AML-193 (cell line): Measurements from ENCODE around the gene PMVK.
A peak's percentile ranks its signal among the peaks of the same experiment; 100 is the strongest.

ENCODE experiments used
- DNase-seq, 2 experiments: peaks; one replicate each; lab custom pipeline; 2025; lab: John Stamatoyannopoulos, UW

PMVK gene

DNA sequence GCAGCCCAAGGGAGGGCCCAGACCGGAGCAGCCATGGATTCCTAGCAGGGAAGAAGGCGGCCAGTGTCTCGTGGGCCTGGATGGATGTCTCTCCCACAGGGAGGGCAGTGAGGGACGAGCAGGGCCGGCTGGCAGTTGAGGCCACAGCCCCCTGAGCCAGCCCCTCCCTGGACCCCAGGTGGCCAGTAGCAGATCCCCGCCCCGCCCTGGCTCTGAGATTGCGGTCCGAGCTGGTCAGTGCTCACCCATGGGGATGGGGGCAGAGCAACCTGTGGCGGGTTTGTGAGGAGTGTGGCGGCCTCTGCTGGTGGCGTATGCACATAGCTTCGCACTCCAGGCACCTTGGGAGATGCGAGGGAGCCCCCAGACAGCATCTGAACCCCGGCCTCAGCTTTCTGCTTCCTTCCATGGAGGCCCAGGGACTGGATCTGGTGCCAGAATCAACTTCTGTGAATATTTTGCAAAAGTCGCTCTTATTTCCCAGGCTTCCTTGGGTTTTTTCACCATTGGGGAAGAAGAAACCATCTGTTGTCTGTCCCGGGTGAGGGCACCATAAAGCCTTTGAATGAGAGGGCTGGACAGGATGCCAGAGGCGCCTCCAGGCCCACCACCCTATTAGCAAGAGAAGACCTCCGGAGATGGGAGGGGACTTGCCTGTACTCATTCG lies 58.0 kb downstream of the PMVK start:
- DNase-seq, result peak; percentile 29 to 50

DNA sequence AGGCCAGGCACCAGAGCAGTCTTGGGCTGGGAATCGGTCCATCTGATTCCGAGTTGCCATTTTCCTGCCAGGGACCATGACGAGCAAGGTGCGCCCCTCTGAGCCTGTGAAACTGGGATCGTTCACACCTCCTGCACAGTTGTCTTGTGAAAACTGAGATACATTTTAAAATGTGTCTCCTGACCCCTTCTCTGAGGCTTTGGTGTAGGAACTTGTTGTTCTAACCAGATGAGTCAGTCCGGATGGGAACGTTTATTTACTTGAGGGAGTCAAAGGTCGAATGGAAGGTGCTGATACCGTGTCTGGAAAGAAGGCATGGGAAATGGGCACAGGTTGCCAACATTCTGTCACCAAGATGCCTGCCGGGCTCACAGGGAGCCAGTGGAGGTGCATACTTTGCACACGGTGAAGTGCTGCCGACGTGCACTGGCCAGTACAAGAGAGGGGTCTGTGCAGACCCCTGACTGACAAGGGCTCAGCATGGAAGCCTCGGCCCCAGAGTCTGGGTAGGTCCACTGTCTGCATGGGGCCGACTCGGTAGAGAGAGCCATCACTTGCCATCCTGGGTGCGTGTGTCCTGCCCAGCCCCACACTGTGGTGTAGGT lies 59.0 kb downstream of the PMVK start:
- DNase-seq, result no peak

DNA sequence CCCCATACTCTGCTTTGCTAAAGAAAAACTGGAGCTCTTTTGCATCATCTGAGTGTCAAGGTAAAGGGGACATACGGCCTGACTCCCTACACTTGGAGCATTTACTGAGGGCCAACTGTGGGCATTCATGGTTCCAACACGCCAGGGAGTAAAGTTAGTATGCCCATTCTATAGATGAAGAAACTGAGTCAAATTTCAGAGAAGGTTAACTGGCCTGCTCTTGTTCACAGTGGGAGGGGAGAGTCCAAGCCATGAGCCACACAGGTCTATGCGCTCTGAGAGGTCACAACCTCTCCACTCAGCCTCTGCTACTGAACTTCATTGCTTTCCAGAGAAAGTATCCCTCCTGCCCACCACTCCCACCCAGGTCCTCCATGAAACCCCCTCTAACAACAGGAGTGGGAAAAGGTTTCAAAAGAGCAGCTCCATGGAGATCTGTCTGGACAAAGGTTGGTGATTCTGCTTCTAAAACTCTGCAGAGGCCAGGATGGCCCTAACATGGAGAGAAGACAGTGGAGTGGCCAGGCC lies 59.6 kb downstream of the PMVK start:
- DNase-seq, result no peak
